GM18519 (cell line): ENCODE results near the gene MLYCD.

ENCODE experiments used
- ATAC-seq: cut with Tn5 transposase; IDR thresholded peaks from one replicate; pipeline ENCODE4 v1.9.1; 2021; ENCODE audit warnings: mild to moderate bottlenecking, moderate library complexity; ENCODE audit not compliant: unreplicated experiment, low FRiP score

Gene MLYCD

GRCh38 chr16:83924686-83925085, 25.8 kb downstream of the MLYCD start:
- ATAC-seq, result no peak

DNA sequence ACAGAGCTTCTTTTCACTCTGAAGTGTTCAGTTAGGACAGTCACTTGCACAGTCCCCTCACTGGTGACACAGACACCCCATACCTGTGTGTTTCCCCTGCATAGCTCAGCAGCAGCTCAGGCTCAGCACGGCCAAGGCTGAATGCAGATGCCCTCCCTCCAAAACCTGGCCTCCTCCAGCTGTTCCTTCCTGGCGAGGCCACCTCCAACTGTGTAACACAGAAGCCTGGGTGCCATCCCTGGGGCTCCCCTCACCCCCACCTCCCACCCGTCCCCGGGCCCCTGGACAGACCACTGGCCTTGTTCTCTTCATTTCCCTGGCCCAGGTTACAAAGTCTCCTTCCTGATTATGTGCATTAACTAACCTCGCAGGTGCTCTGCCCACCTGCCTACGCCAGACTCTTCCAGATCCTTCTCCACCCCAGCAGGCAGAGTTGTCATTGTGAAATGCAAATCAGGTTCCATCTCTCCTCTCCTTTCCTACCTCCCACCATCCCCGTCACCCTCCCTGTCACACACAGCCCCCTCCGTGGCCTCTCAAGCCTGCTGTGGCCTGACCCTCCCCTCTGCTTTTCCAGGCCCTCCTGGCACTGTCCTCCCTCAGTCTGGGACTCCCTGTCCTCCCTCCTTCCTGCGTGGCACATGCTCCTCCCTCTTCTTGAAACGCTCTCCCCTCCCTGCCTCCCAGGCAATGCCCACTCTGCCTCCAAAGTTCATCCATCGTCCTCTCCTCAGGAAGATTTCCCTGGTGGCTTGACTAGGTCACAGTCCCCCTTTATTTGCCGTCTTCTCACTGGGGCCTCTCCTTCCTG, 26.4 kb downstream of the MLYCD start:
- no peak for ATAC-seq

- no peak for ATAC-seq
Observed at GRCh38 chr16:83925957-83926725, 27.2 kb downstream of the MLYCD start.

- ATAC-seq, result no peak
Observed at GRCh38 chr16:83926726-83927397, 27.9 kb downstream of the MLYCD start.

DNA sequence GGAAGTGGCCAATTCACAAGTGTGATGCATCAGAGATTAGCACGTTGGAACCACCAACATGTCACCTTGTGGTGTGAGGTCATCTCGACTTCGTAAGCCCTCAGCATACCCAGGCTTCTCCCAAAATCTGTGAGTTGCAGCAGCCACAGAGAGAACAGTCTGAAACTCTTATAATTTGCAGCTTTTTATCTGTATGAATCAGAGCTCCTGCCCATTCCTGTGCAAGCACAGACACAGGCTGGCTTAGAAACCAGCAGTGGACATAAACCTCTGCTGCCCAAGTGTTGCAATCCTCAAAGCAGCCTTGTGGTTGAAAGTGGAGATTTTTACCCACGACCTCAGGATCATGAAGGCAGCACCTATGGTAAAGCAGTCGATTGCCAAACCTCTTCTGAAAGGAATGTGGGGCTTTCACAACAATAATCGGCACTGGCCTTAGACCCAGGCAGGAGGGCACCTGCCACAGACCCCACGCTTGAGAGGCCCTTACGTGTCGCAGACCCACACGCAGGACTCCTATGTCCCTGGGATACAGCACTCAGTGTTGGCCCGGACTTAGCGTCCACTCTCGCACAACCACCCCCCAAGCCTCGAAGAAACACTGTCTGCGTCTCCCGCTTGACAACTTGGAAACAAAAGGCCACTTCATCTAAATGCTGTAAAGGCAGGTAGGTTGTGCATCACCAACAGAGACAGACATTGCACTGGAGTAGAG, 29.6 kb downstream of the MLYCD start:
- no peak for ATAC-seq

DNA sequence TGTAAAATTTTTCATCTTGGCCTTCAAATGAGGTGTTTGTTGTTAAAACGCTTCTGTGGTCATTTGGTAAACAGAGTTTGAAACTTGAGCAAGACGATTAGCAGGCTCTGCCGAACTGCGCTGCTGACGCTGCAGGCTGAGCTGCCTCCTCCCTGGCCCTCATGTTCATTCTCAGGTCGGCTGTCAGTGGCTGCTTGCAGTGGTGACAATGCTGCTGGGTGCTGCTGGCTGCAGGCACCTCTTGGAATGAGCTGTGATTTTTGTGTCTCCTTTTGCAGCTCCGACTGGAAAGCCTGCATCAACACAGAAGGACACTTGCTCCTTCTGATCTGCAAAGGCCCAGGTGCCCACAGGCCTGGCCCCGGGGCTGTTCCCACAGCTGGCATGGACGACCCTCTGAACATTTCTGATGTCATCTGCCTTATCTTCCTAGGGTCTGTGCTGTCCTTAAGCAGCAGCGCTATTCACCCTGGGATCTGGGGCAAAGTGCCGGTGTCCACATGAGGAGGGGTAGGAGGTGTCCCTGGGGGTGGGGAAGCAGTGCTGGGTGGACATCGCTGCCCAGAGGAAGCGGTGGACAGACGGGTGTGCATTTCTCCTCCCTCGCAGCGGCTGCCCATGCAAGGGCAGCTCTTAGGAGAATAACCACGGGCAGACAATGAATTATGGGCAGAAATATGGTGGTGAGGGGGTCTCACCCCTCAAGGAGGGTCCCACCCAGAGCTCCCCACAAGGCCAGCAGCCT, 31.1 kb downstream of the MLYCD start:
- ATAC-seq, result no peak

- ATAC-seq, result no peak
Observed at GRCh38 chr16:83930730-83931500, 32.0 kb downstream of the MLYCD start.

DNA sequence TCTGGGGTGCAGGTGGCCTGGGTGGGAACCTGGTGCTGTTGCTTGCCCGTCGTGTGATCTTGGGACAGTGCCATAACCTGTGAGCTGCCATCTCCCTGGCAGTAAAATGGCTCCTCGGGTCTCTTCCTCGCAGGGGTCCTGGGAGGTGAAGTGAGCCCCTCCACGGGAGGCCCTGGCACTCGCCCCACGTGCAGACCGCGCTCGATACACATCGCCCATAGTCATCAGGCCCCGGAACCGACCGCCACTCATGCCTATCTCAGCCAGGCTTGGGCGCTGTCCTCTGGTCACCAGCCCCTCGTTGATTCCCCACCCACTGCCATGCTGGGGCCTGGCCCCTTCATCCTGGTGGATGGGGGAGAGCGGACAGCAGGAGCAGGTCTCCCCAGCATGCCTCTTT, 32.6 kb downstream of the MLYCD start:
- ATAC-seq, result no peak

GRCh38 chr16:83932304-83932703, 33.4 kb downstream of the MLYCD start:
- no peak for ATAC-seq

DNA sequence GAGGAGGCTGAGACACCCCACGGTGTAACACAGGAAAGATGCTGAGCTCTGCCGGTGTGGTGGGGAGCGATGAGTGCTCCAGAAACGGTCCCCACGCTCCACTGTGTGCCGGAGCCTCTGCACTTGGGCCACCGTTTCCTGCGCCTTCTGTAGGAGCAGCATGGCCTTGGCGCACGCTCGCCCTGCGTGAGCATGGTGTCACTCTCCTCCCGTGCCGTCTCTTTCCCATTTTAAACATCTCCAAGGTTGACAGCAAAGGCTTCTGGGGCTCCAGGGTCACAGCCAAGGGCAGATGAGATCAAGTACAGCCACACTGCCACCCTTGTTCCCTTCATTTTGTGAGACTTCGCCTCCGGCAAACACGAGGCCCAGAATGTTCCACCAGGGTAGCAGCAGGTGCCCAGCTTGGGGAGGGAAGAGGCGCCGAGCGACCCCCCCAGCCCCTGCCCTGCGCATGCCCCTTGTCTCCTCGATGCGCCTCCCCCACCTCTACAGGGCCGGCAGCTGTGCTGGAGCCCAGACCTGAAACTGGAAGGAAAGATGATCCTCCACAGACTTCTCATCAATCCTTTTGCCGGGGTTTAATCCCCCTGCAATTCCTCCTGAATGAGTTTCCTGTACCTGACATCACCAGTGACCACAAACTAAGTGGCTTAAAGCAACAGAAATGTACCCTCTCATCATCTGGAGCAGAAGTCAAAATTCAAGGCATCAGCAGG, 34.2 kb downstream of the MLYCD start:
- no peak for ATAC-seq

DNA sequence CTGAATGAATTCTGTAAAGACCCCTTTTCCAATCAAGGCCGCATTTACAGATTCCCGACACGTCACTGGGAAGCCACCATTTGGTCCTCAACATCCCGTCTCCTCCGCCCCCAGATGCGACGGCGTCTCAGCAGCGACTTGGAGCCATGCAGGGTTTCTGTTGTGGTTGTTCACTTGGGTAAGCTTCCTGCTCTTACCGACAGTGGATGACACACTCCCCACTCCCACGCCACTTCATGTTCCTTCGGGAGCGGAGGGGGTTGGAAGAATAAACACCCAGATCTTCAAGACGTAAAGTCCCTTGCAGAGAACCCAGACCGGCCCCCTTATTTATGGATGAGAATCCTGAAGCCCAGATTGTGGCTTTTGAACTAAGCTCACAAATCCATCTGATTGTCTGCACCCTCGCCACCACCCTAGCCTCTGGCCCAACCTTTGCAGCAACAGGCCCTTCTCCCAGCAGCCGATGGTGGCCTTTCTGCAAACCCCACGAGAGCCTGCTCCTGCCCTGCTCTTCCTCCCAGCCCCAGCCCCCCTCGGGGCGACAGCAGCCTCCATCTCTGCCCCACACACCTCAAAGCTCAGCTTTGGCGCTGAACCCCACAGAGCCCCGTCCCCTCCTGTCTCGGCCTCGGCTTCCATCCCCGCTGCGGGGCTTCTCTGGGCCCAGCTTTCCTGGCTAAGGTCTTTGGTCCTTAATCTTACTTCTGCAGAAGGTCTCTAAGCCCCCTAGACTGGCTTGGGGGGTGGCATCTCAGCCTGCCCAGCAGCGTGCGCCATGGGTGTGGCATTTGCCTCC, 35.2 kb downstream of the MLYCD start:
- ATAC-seq, result no peak

- no peak for ATAC-seq
Observed at GRCh38 chr16:83934684-83934977, 35.7 kb downstream of the MLYCD start.

DNA sequence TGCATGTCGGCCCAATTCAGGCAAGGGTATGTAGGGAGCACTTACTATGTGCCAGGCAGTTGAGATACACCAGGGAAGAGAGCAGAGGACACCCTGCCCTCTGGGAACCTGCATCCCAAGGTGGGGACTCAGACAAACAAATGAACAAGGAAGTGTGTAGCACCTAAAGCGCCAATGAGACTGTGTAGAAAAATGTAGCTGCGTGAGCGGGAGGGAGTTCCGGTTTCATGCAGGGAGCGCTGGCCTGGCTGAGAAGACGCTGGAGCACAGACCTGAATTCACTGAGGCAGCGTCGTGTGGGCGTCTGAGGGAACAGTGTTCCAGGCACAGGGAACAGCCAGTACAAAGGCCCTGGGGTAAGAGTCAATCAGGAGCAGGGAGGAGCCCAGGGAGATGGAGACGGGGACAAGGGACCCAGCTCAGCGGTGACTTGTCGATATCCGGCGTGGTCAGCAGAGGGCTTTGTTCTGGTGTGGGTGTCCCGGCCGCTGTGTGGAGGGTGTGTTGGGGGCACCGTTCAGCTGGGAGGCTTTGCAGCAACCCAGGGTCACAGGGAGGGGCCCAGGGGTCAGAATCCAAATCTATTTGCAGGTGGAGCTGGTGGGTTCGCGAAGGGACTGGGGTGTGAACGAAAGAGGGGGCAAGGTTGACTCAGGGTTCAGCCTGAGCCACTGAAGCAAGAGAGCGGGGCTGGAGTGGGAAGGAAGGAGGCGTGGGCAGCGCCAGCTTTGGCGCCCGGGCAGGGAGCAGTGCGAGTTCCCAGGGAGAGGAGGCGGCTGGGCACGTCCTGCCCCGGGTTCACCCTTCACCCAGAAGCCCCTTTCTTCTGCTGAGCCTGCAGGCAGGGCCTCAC, 36.3 kb downstream of the MLYCD start:
- ATAC-seq, result no peak

GRCh38 chr16:83935858-83936255, 36.9 kb downstream of the MLYCD start:
- no peak for ATAC-seq

GRCh38 chr16:83936581-83937165, 37.8 kb downstream of the MLYCD start:
- ATAC-seq, result no peak

GRCh38 chr16:83937267-83937666, 38.4 kb downstream of the MLYCD start:
- ATAC-seq, result no peak
